HUES64 (cell line): ENCODE measurements around the gene CACNA1B. TPM values are rescaled to one million over a fixed set of nuclear protein-coding genes. Genes with fewer than 3 reads are reported as not detected.
"Not testable (repeated sequence)": the region's sequence is repeated elsewhere in the genome, so short reads cannot be mapped to it uniquely, and the experiment has no call there.

ENCODE experiments used
- H3K27ac ChIP-seq: 2 replicates; pipeline ENCODE4 v1.7.0; 2013; ENCODE audit warnings: low read depth, low read length, inconsistent platforms
- H3K27me3 ChIP-seq: 2 replicates; pipeline ENCODE4 v1.6.1; 2013; ENCODE audit warnings: mild to moderate bottlenecking, low read length; ENCODE audit not compliant: insufficient read depth
- H3K36me3 ChIP-seq: 2 replicates; pipeline ENCODE4 v1.6.1; 2013; ENCODE audit warnings: mild to moderate bottlenecking, low read length; ENCODE audit not compliant: insufficient read depth
- H3K4me1 ChIP-seq: 2 replicates; pipeline ENCODE4 v1.6.1; 2013; ENCODE audit warnings: mild to moderate bottlenecking, low read length, moderate library complexity; ENCODE audit not compliant: insufficient read depth
- H3K4me3 ChIP-seq: 2 replicates; pipeline ENCODE4 v1.5.1; 2013; ENCODE audit warnings: mild to moderate bottlenecking, low read length, moderate library complexity
- H3K9ac ChIP-seq: 2 replicates; pipeline ENCODE4 v1.6.1; 2013; ENCODE audit warnings: mild to moderate bottlenecking, low read depth, low read length
- H3K9me3 ChIP-seq: 2 replicates; pipeline ENCODE4 v1.6.1; 2013; ENCODE audit warnings: low read depth, low read length; ENCODE audit not compliant: insufficient read depth
- WGBS: fragments of 150-250, 120-280 bp; methylation state at CpG from one replicate; pipeline ENCODE4 v1.1.7; 2013; ENCODE audit warnings: missing lambda C conversion rate; 5-methylcytosine and 5-hydroxymethylcytosine counted together
- polyA plus RNA-seq, 2 experiments: library from polyadenylated mRNA; stranded (reverse); fragments of 50-300 nt; gene quantifications; one replicate each; pipeline ENCODE4 v1.2.3, GENCODE V29; 2013

Gene CACNA1B
- 1.00 TPM for polyA plus RNA-seq (2013, experiment 1 of 2)
- polyA plus RNA-seq (2013, experiment 2 of 2) = 0.95 TPM

- H3K4me1 ChIP-seq, H3K27ac ChIP-seq, H3K9me3 ChIP-seq, H3K36me3 ChIP-seq: not testable (repeated sequence)
- peaks cover 34% of the 10 kb centered on the region for H3K27me3 ChIP-seq
- WGBS = 90% methylated on average over 78 of the region's 95 CpGs
- peak within 1 kb of the TSS; percentile 63 for H3K4me3 ChIP-seq
- peak within 1 kb of the TSS; percentile 47; the same call in 1 of the 2 replicates for H3K9ac ChIP-seq
Measured at GRCh38 chr9:137877506-137878122, at the start of gene CACNA1B. Gene CACNA1B, plus strand, starts transcription at chr9:137877782. Its CDS starts 152 bp downstream, at chr9:137877934.

DNA sequence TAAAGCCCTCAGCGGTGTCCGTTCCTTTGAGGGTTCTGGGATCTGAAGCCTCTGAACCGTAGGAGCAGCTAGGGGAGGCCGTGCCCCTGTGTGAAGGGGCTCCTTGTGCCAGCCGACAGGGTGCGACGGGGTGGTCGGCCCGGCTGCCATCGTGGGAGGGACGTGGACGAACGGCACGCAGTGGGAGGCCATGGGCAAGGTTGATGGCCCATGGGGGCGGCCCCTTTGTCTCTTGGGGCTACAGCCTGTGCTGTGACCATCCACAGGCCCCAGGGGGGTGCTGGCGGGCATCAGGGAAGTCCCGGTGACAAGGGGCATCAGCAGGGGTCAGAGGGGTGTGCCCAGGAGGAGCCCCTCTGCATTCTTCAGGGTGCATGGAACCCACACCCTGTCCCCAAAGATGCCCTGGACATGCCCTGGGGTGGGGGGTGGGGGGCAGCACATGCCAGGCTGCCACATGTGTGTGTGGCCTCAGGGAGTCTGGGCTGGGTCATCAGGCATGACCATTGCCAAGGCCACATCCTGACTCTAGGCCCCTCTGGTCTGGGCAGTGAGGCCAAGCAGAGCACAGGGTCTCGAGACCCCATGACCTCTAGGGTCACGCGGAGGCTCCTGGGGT lies 49.6 kb upstream of the CACNA1B start:
- 96% methylated on average over 20 of the region's 20 CpGs for whole genome bisulfite sequencing
- Histone ChIP-seq H3K27me3 (no peaks in the 10 kb centered on the region), H3K9ac (no peak overlapping the region), H3K4me3 (no peak overlapping the region), H3K4me1 (no peaks in the 10 kb centered on the region), H3K27ac (no peak overlapping the region), H3K36me3 (peaks cover 53% of the 10 kb centered on the region), H3K9me3 (no peaks in the 10 kb centered on the region)

DNA sequence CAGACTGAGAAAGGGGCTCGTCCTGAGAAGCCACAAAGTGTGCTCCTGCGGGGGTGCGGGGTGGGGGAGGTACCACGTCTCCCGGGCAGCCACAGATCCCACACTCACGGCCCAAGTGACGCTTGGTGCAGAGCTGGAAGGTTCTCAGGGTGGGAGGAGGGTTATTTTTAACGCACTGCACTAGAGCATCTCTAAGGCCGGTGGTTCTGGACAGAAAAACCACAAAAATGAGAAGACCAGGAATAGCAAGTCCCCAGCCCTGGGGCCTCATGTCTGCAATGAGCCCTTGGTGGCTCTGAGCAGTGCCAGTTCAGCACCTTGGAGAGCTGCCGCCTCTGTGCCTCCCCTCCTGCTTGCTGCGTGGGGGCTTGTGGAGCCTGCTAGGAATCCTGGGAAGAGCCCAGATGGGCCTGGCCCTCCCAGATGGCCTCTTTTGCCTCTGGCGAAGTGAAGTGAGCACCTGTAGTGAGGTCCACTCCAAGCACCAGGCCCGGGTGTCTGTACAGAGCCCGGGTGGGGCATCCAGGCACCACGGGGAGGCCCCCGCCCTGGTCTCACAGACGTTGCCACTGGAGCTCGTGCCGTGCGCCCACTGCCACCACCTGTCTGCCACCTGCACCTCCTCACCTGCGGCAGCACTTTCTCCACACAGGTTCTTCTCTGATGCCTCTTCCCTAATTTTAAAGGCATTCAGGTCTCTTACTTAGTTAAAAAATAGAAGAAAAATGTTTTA lies 48.9 kb upstream of the CACNA1B start:
- Histone ChIP-seq H3K27ac (no peak overlapping the region), H3K27me3 (no peaks in the 10 kb centered on the region), H3K9ac (no peak overlapping the region), H3K36me3 (peaks cover 58% of the 10 kb centered on the region), H3K4me1 (no peaks in the 10 kb centered on the region), H3K9me3 (no peaks in the 10 kb centered on the region), H3K4me3 (no peak overlapping the region)
- WGBS = 91% methylated on average over 21 of the region's 21 CpGs

- H3K36me3 ChIP-seq = peaks cover 58% of the 10 kb centered on the region
- no peaks in the 10 kb centered on the region for H3K27me3 ChIP-seq
- WGBS = 93% methylated on average over 14 of the region's 14 CpGs
- H3K27ac ChIP-seq = no peak overlapping the region
- no peaks in the 10 kb centered on the region for H3K9me3 ChIP-seq
- no peak overlapping the region for H3K4me3 ChIP-seq
- no peaks in the 10 kb centered on the region for H3K4me1 ChIP-seq
- no peak overlapping the region for H3K9ac ChIP-seq
Measured at GRCh38 chr9:137829260-137829996, 48.2 kb upstream of the CACNA1B start.

GRCh38 chr9:137832191-137832700 lies 45.3 kb upstream of the CACNA1B start:
- 96% methylated on average over 20 of the region's 20 CpGs for WGBS
- Histone ChIP-seq H3K4me3 (no peak overlapping the region), H3K36me3 (peaks cover 61% of the 10 kb centered on the region), H3K9ac (no peak overlapping the region), H3K4me1 (no peaks in the 10 kb centered on the region), H3K27ac (no peak overlapping the region), H3K27me3 (no peaks in the 10 kb centered on the region), H3K9me3 (no peaks in the 10 kb centered on the region)

GRCh38 chr9:137832830-137833590 lies 44.6 kb upstream of the CACNA1B start:
- Histone ChIP-seq H3K4me1 (no peaks in the 10 kb centered on the region), H3K9ac (no peak overlapping the region), H3K36me3 (peaks cover 61% of the 10 kb centered on the region), H3K27me3 (no peaks in the 10 kb centered on the region), H3K9me3 (no peaks in the 10 kb centered on the region), H3K4me3 (no peak overlapping the region), H3K27ac (no peak overlapping the region)
- WGBS = 96% methylated on average over 44 of the region's 44 CpGs

DNA sequence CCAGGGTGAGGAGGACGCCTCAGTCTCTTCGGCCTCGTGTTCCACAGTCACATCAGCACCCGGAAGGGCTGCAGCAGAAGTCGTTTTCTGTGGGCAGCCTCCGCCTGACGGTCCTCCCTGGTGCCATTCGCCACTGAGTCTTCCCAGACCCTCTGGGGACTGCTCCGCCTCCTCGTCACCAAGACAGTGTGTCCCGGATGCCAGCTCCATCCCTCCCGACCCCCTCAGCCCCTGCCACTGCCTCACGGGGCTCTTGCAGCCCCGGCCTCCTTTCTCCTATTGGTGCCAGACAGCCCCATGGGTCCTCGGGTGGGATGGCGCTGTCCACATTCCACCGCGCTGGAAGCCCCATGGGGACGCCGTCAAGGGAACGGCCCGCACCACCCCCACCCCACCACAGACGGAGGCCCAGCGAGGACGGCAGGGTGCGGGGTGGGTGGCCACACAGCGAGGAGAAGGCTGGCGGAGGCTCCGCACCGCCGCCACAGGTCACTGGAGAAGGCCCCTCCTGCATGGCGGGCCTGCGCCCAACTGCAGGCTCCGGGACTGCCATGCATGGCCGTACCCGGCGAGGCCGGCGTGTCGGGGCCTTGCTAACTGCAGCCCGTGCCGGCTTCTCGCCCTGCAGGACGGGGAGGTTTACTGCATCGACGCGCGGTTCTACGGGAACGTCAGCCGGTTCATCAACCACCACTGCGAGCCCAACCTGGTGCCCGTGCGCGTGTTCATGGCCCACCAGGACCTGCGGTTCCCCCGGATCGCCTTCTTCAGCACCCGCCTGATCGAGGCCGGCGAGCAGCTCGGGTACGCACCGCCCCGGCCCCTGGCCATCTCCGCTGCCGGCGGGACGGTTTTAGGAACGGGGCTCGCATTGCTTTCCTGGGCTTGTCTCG lies 43.6 kb upstream of the CACNA1B start:
- WGBS = 96% methylated on average over 73 of the region's 73 CpGs
- H3K27me3 ChIP-seq = no peaks in the 10 kb centered on the region
- no peaks in the 10 kb centered on the region for H3K4me1 ChIP-seq
- peaks cover 61% of the 10 kb centered on the region for H3K36me3 ChIP-seq
- H3K4me3 ChIP-seq = no peak overlapping the region
- no peak overlapping the region for H3K27ac ChIP-seq
- H3K9me3 ChIP-seq = no peaks in the 10 kb centered on the region
- H3K9ac ChIP-seq = no peak overlapping the region

DNA sequence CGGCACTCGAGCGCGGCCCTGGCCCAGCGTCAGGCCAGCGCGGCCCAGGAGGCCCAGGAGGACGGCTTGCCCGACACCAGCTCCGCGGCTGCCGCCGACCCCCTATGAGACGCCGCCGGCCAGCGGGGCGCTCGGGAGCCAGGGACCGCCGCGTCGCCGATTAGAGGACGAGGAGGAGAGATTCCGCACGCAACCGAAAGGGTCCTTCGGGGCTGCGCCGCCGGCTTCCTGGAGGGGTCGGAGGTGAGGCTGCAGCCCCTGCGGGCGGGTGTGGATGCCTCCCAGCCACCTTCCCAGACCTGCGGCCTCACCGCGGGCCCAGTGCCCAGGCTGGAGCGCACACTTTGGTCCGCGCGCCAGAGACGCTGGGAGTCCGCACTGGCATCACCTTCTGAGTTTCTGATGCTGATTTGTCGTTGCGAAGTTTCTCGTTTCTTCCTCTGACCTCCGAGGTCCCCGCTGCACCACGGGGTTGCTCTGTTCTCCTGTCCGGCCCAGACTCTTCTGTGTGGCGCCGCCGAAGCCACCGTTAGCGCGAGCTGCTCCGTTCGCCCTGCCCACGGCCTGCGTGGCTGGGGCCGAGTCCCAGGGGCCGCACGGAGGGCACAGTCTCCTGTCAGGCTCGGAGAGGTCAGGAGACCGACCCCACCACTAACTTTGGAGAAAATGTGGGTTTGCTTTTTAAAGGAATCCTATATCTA lies 42.6 kb upstream of the CACNA1B start:
- Histone ChIP-seq H3K27ac (no peak overlapping the region), H3K36me3 (peaks cover 53% of the 10 kb centered on the region), H3K27me3 (no peaks in the 10 kb centered on the region), H3K9me3 (no peaks in the 10 kb centered on the region), H3K4me3 (no peak overlapping the region), H3K4me1 (no peaks in the 10 kb centered on the region), H3K9ac (no peak overlapping the region)
- 96% methylated on average over 65 of the region's 66 CpGs for WGBS

GRCh38 chr9:137836151-137836830 lies 41.3 kb upstream of the CACNA1B start:
- no peak overlapping the region for H3K4me3 ChIP-seq
- H3K9me3 ChIP-seq = no peaks in the 10 kb centered on the region
- WGBS = 96% methylated on average over 28 of the region's 28 CpGs
- no peak overlapping the region for H3K27ac ChIP-seq
- no peak overlapping the region for H3K9ac ChIP-seq
- H3K27me3 ChIP-seq = no peaks in the 10 kb centered on the region
- H3K4me1 ChIP-seq = no peaks in the 10 kb centered on the region
- peaks cover 41% of the 10 kb centered on the region for H3K36me3 ChIP-seq
